Superior temporal gyrus (tissue), 1 donor: ENCODE data around the gene SH2D2A.
"Not testable (repeated sequence)": the region's sequence is repeated elsewhere in the genome, so short reads cannot be mapped to it uniquely, and the experiment has no call there.

Experiments
- DNase-seq: peaks from one replicate; pipeline ENCODE4 v3.0.0-alpha.2; 2016; ENCODE audit errors: extremely low spot score

SH2D2A gene

GRCh38 chr1:156768610-156769295 lies 47.9 kb downstream of the SH2D2A start:
- DNase-seq, result no peak

- DNase-seq, result peak; percentile 40
Observed at GRCh38 chr1:156767879-156768604, 48.6 kb downstream of the SH2D2A start.

DNA sequence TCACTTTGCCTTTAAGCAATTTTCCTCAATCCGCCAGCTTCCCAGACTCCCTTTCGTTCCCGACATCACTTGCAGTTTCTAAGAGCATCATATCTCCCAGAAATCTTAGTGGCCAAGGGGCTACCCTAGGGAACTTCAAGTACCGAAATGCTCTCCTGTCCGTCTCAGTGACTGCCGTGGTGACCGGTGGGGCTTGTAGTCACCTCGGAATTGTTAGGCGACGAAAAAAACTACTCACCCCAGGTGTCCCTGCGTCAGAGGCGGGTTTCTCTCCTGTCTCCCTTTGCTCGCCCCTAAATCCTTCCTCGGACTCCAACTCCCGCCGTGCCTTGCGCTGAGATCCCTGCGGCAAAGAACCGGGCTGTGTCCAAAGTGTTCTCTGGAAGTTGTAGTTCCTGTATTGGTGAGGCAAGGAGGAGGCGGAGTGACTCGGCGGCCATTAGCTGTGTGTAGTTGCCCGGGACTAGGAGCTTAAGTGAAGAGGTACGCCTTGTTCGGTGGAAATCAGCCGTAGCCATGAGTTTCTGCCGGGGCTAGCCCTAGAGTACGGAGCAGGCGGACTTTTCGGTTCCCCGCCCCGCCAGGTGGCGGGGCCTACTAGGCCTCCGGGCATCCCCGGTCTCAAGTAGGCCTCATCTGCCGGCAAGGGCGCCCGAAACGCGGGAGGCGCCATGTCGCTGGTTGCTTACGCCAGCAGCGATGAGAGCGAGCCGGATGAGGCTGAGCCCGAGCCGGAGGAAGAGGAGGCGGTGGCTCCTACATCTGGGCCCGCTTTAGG lies 49.4 kb downstream of the SH2D2A start, which contains the start of gene PRCC:
Gene PRCC (plus strand): TSS at position 435 of the 778 bp plus-strand sequence. CDS start 237 bp downstream, at position 672.
- peak; percentile 100 for DNase-seq

DNA sequence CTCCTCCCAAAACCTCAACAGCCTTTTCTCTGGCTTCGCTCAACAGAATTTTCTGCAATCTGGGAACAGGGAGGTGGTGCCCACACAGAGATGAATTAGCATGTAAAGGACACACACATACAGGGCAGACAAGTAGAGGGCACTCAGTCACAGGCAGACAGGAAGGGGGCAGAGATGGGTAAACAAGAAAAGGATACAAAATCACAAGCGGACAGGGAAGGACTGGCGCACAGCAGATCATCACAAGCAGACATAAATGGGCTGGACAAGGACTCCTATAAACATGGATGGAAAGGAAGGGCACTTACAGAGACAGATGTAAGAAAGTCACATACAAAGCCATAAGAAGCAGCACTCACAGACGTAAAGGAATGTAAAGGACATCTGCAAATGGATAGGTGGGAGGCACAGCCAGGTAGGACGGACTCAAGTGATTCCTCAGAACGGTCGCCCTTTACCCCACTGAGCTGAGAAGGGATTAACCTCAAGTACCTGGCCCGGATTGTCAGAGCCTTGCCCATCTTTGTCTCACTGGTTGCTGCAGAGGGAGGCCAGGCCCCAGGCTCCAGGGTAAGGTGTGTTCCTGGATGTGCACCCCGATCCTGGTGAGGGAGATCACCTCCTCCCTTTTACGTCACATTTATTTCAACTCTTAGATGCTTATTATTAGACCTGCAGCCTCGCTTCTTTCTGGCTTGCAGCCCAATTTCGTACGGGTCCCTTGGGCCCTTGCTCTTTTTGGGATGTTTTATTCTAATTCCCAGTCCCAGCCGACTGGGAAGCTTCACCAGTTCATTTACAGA lies 50.1 kb downstream of the SH2D2A start:
- no peak for DNase-seq

DNA sequence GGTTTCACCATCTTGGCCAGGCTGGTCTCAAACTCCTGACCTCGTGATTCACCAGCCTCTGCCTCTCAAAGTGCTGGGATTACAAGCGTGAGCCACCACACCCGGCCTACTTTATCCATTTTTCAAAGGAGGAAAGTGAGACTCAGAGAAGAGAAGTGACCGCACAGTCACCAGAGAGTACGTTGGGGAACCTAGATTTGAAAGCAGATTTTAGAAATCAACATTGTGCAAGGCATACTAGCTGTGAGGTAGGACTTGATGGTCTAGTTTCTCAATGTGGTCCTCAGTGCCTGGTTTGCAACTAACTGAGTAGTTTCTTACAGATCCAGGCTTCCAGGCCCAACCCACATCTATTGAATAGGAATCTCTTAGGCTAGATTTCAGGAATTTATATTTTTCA lies 51.0 kb downstream of the SH2D2A start:
- peak; percentile 11 for DNase-seq

DNA sequence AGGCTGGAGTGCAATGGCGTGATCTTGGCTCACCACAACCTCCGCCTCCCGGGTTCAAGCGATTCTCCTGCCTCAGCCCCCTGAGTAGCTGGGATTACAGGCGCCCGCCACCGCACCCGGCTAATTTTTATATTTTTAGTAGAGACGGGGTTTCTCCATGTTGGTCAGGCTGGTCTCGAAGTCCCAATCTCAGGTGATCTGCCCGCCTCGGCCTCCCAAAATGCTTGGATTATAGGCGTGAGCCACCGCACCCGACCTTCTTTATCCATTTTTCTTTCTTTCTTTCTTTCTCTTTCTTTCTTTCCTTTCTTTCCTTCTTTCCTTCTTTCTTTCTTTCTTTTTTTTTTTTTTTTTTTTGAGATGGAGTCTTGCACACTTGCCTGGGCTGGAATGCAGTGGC lies 51.5 kb downstream of the SH2D2A start:
- not testable (repeated sequence) for DNase-seq

- no peak for DNase-seq
Observed at GRCh38 chr1:156760796-156761104, 55.9 kb downstream of the SH2D2A start.

DNA sequence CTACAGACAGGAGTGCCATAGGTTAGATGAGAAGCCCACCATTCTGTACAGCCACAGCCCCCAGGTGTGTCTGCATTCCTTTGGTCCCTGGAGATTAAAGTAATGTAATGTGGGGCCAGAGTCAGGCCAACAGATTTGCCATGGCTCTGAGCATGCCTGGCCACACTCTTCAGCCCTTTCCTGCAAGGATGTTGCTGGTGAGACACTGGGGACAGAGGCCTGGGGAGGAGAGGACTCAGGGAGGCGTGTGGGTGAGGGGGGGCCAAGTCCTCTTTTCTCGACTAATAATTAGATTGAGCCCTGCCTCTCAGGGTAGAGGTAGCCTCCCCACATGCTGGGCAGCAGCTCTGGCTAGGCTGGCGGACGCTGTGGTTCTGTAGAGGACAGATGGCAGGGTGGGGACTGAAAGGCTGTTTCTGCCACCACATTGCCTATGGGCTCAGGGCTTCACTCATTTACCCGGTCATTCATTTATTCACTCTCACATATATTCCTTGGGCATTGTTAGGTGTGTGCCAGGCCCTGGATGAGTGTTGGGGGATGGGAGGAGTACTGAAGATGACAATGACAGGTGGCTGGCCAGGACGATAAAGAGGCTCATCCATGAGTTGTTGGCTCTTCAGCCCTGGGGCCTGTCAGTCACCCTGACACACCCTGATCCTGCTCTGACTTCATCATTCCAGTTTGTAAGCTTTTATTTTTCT lies 56.4 kb downstream of the SH2D2A start:
- no peak for DNase-seq

DNA sequence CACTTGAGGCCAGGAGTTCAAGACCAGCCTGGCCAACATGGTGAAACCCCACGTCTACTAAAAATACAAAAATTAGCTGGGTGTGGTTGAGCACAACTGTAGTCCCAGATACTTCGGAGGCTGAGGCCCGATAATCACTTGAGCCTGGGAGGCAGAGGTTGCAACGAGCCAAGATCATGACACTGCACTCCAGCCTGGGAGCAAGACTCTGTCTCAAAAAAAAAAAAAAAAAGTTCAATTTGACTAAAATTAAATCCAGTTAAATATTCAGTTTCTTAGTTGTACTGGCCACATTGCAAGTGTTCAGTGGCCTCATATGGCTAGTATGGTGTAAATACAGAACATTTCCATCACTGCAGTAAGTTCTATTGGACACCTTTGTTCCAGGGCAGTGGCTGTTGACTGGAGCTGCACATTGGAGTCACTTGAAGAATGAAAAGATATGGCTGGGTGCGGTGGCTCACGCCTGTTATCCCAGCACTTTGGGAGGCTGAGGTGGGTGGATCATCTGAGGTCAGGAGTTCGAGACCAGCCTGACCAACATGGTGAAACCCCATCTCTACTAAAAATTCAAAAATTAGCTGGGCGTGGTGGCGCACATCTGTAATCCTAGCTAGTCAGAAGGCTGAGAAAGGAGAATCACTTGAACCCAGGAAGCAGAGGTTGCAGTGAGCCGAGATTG lies 58.9 kb downstream of the SH2D2A start:
- DNase-seq, result not testable (repeated sequence)

GRCh38 chr1:156756355-156756754 lies 60.3 kb downstream of the SH2D2A start:
- DNase-seq, result no peak
